HepG2 (cell line): ENCODE data around the gene TBX6. TPM values are rescaled to one million over a fixed set of nuclear protein-coding genes. Genes with fewer than 3 reads are reported as not detected.

ENCODE experiments used
- ASH2L ChIP-seq: fragments of 300-600, 200-600 bp; sonication (generic); IDR thresholded peaks from 2 replicates; pipeline ENCODE4 v1.7.0; 2017; ENCODE audit warnings: low read depth, mild to moderate bottlenecking, moderate library complexity, mixed read lengths, low read length; ENCODE audit not compliant: insufficient read length
- CHD4 ChIP-seq: fragments of 200-600 bp; sonication (generic); IDR thresholded peaks from 2 replicates; pipeline ENCODE4 v1.7.0; 2017; ENCODE audit warnings: mild to moderate bottlenecking, low read length, borderline replicate concordance
- CREB1 ChIP-seq, 2 experiments: fragments of 450-650 bp in 1 of 2; IDR thresholded peaks; 2 replicates each; pipeline ENCODE4 v1.6.1; 2016 to 2017; ENCODE audit warnings: control low read depth in 1 of 2, mild to moderate bottlenecking in 1 of 2, missing compliant biosample characterization in 1 of 2, missing genetic modification characterization in 1 of 2
- GLMP ChIP-seq: sonication (generic); formaldehyde crosslinking; IDR thresholded peaks from 2 replicates; pipeline ENCODE4 v1.9.0; 2021; ENCODE audit warnings: missing genetic modification reagents, mild to moderate bottlenecking, borderline replicate concordance
- HDAC6 ChIP-seq: fragments of 200-600 bp; sonication (generic); IDR thresholded peaks from 2 replicates; pipeline ENCODE4 v1.7.0; 2017; ENCODE audit warnings: mild to moderate bottlenecking, antibody characterized with exemption, low read length, low read depth
- HNRNPL ChIP-seq: fragments of 200-400 bp; formaldehyde crosslinking; IDR thresholded peaks from 2 replicates; pipeline ENCODE4 v1.6.1; 2017; ENCODE audit warnings: mild to moderate bottlenecking, low read depth, low read length
- KLF6 ChIP-seq: IDR thresholded peaks from 2 replicates; pipeline ENCODE4 v1.8.0; 2016; ENCODE audit warnings: missing biosample characterization, missing genetic modification reagents
- MTF1 ChIP-seq: sonication (generic); formaldehyde crosslinking; IDR thresholded peaks from 2 replicates; pipeline ENCODE4 v1.5.0; 2020; ENCODE audit warnings: missing genetic modification reagents
- NFE2 ChIP-seq: sonication (generic); formaldehyde crosslinking; IDR thresholded peaks from 2 replicates; pipeline ENCODE4 v1.4.0; 2020; ENCODE audit warnings: missing genetic modification reagents
- NFKB2 ChIP-seq: sonication (generic); formaldehyde crosslinking; IDR thresholded peaks from 2 replicates; pipeline ENCODE4 v1.4.0; 2020; ENCODE audit warnings: missing genetic modification reagents, borderline replicate concordance
- NPAS2 ChIP-seq: sonication (generic); formaldehyde crosslinking; IDR thresholded peaks from 2 replicates; pipeline ENCODE4 v1.8.0; 2022; ENCODE audit warnings: mild to moderate bottlenecking, missing genetic modification reagents, borderline replicate concordance
- PBX2 ChIP-seq: IDR thresholded peaks from 2 replicates; pipeline ENCODE4 v1.6.1; 2016; ENCODE audit warnings: control low read depth
- RBFOX2 ChIP-seq: fragments of 200-400 bp; formaldehyde crosslinking; IDR thresholded peaks from 2 replicates; pipeline ENCODE4 v1.6.1; 2017; ENCODE audit warnings: low read depth, mild to moderate bottlenecking, low read length
- SP1 ChIP-seq, 2 experiments: fragments of 450-650 bp in 1 of 2; sonication (generic) in 1 of 2; formaldehyde crosslinking in 1 of 2; IDR thresholded peaks; 2 replicates each; pipeline versions ENCODE4 v1.4.0 to v1.6.1; 2016 to 2020; ENCODE audit warnings: missing genetic modification reagents in 1 of 2
- YY1 ChIP-seq: IDR thresholded peaks from 2 replicates; pipeline ENCODE4 v1.6.1; 2011; ENCODE audit warnings: low read length, low read depth, moderate library complexity, mild to moderate bottlenecking; ENCODE audit not compliant: insufficient read depth, insufficient replicate concordance
- ZBTB7B ChIP-seq: sonication (generic); formaldehyde crosslinking; IDR thresholded peaks from 2 replicates; pipeline ENCODE4 v1.4.0; 2020; ENCODE audit warnings: missing genetic modification reagents
- ZFP90 ChIP-seq: sonication (generic); formaldehyde crosslinking; IDR thresholded peaks from 2 replicates; pipeline ENCODE4 v1.8.0; 2022; ENCODE audit warnings: missing genetic modification reagents, mild to moderate bottlenecking, inconsistent platforms, borderline replicate concordance
- ZKSCAN8 ChIP-seq: IDR thresholded peaks from 2 replicates; pipeline ENCODE4 v1.6.1; 2016; ENCODE audit warnings: borderline replicate concordance, missing genetic modification reagents, missing compliant biosample characterization
- ZNF121 ChIP-seq: sonication (generic); formaldehyde crosslinking; IDR thresholded peaks from 2 replicates; pipeline ENCODE4 v1.5.0; 2020; ENCODE audit warnings: mild to moderate bottlenecking, missing genetic modification reagents
- ZNF276 ChIP-seq: sonication (generic); formaldehyde crosslinking; IDR thresholded peaks from 2 replicates; pipeline ENCODE4 v1.4.0; 2020; ENCODE audit warnings: mild to moderate bottlenecking, low read depth, missing genetic modification reagents
- ZNF331 ChIP-seq: sonication (generic); formaldehyde crosslinking; IDR thresholded peaks from 2 replicates; pipeline ENCODE4 v1.4.0; 2020; ENCODE audit warnings: missing genetic modification reagents
- ZNF333 ChIP-seq: sonication (generic); formaldehyde crosslinking; IDR thresholded peaks from 2 replicates; pipeline ENCODE4 v1.4.0; 2020; ENCODE audit warnings: mild to moderate bottlenecking, missing genetic modification reagents, borderline replicate concordance
- ZNF432 ChIP-seq: sonication (generic); formaldehyde crosslinking; IDR thresholded peaks from 2 replicates; pipeline ENCODE4 v1.5.0; 2020; ENCODE audit warnings: missing genetic modification reagents, mild to moderate bottlenecking, borderline replicate concordance
- polyA plus RNA-seq, 8 experiments: library from polyadenylated mRNA; depleted of rRNA in 3 of 8; stranded (reverse) in 7 of 8; unstranded in 1 of 8; fragments of >200 nt; fragmentation: Illumina TruSeq in 4 of 8; extraction: Trizol in 4 of 8; gene quantifications; 2 replicates each; pipeline versions ENCODE4 v1.2.1 to v1.2.3, GENCODE V29; 2011 to 2016; ENCODE audit warnings: low read depth in 4 of 8, missing spikeins in 1 of 8, mixed read lengths in 1 of 8; ENCODE audit not compliant: insufficient read depth in 1 of 8
- total RNA-seq, 5 experiments: library from RNA; depleted of rRNA; stranded (reverse); fragments of >200 nt; fragmentation: Illumina TruSeq; extraction: Trizol; gene quantifications; 2 replicates each; pipeline ENCODE4 v1.2.3, GENCODE V29; 2016; ENCODE audit warnings: low read depth in 1 of 5
- TF ChIP-seq, protein P1 (sequence below): sonication (generic); formaldehyde crosslinking; IDR thresholded peaks from 2 replicates; pipeline ENCODE4 v1.4.0; 2020; ENCODE audit warnings: mild to moderate bottlenecking, missing genetic modification reagents, borderline replicate concordance

Gene TBX6
- total and polyA plus RNA-seq, 2 of the 13 experiments (the other 11 are each of a cell fraction or from before 2014, with no cell fraction given) = 0.24 to 0.42 TPM

DNA sequence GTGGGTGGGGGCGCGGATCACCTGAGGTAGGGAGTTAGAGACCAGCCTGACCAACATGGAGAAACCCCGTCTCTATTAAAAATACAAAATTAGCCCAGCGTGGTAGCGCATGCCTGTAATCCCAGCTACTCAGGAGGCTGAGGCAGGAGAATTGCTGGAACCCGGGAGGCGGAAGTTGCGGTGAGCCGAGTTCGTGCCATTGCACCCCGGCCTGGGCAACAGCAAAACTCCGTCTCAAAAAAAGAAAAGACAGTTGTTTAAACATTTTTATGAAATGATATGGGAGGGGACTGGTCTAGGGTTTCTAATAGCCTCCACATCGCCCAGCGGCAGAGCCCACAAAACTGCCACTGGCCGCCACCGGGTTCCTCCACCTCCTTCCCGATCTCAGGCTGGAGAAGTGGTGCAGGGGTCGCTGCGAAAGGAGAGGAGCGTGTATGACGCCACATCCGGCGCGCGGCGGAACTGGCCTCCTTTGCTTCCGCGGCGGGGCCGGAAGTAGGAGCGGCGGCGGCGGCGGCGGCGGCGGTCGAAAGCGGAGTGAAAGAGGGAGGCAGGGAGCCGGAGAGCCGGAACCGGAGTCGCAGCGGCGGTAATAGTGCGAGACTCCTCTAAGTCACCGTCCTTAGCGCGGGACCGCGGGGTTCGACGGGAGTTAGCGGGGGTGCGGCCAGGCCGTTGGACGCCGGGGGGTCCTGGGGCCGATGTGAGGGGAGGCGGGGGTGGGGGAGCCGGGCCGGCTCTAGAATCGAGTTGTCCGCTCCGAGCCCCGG is 16.0 kb downstream of the TBX6 start, which contains the start of gene PPP4C (continued):
- TF ChIP-seq ZNF432 (CRISPR knock-in tag) (no peak), RBFOX2 (peak; percentile 99), NFKB2 (no peak; the same call in 1 of the 2 replicates), ASH2L (peak; percentile 86), CHD4 (no peak), PBX2 (CRISPR knock-in tag) (no peak), KLF6 (CRISPR knock-in tag) (peak; percentile 57; the same call in 1 of the 2 replicates), HNRNPL (0 out of 2 replicates have a peak, but pooled peaks have one; percentile 50), ZNF333 (CRISPR knock-in tag) (no peak; the same call in 1 of the 2 replicates), GLMP (no peak), ZKSCAN8 (CRISPR knock-in tag) (no peak), ZNF121 (CRISPR knock-in tag) (no peak), ZBTB7B (CRISPR knock-in tag) (peak; percentile 28; the same call in 1 of the 2 replicates), HDAC6 (no peak), ZNF331 (CRISPR knock-in tag) (no peak), ZFP90 (CRISPR knock-in tag) (no peak), NPAS2 (CRISPR knock-in tag) (no peak), CREB1 (IDR thresholded peaks at IDR 0.05) (peak; percentile 91), CREB1 (CRISPR knock-in tag; IDR thresholded peaks at IDR 0.05) (peak; percentile 97), ZNF276 (CRISPR knock-in tag) (no peak), YY1 (peak; percentile 64), SP1 (IDR thresholded peaks at IDR 0.05) (no peak), SP1 (CRISPR knock-in tag; IDR thresholded peaks at IDR 0.05) (no peak), NFE2 (CRISPR knock-in tag) (no peak), MTF1 (CRISPR knock-in tag) (no peak)
- TF ChIP-seq, protein P1, sequence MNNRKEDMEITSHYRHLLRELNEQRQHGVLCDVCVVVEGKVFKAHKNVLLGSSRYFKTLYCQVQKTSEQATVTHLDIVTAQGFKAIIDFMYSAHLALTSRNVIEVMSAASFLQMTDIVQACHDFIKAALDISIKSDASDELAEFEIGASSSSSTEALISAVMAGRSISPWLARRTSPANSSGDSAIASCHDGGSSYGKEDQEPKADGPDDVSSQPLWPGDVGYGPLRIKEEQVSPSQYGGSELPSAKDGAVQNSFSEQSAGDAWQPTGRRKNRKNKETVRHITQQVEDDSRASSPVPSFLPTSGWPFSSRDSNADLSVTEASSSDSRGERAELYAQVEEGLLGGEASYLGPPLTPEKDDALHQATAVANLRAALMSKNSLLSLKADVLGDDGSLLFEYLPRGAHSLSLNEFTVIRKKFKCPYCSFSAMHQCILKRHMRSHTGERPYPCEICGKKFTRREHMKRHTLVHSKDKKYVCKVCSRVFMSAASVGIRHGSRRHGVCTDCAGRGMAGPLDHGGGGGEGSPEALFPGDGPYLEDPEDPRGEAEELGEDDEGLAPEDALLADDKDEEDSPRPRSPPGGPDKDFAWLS (CRISPR knock-in tag) = no peak
